SKM-1 treated with dmso at 0.1 percent for 144 hours (cell line): Measurements from ENCODE around the gene MTA3.

Experiments
- DNase-seq: peaks from one replicate; lab custom pipeline; 2025; ENCODE audit not compliant: unreplicated experiment; lab: John Stamatoyannopoulos, UW

MTA3 gene

GRCh38 chr2:42799881-42800280, 231.4 kb downstream of the MTA3 start:
- no peak for DNase-seq

GRCh38 chr2:42800461-42800962, 232.1 kb downstream of the MTA3 start:
- no peak for DNase-seq

GRCh38 chr2:42800981-42801380, 232.5 kb downstream of the MTA3 start:
- no peak for DNase-seq

- no peak for DNase-seq
Measured at GRCh38 chr2:42801381-42801780, 232.9 kb downstream of the MTA3 start.

- no peak for DNase-seq
Measured at GRCh38 chr2:42802150-42802549, 233.7 kb downstream of the MTA3 start.

- peak; percentile 86 for DNase-seq
Measured at GRCh38 chr2:42804338-42804737, 235.9 kb downstream of the MTA3 start.

GRCh38 chr2:42804891-42805290, 236.5 kb downstream of the MTA3 start:
- no peak for DNase-seq
